Activated CD4-positive, CD25-positive, alpha-beta regulatory T cell (primary cell): Measurements from ENCODE around the gene LSM10.

Experiments used
- DNase-seq, 4 experiments: peaks; one replicate each; lab custom pipeline; 2025; lab: John Stamatoyannopoulos, UW

Gene LSM10

DNA sequence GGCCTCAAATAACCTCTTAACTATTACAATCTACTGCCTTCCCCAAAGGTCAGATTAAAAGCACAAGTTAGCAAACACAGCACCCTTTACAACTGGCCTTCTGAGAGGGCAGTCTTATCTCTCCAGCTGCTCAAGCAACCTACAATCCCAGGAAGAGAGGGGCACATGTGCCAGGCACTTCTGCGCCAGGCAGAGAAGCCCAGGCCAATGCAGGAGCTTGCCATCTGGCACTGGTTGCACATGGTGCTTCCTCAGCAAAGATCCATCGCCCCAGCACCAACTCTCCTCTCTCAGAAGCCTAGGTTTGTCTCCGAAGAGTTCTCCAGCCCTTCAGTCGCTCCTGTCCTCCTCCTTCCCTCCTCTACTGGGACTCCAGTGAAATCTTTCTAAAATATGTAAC lies 14.5 kb downstream of the LSM10 start:
- no peak for DNase-seq

DNA sequence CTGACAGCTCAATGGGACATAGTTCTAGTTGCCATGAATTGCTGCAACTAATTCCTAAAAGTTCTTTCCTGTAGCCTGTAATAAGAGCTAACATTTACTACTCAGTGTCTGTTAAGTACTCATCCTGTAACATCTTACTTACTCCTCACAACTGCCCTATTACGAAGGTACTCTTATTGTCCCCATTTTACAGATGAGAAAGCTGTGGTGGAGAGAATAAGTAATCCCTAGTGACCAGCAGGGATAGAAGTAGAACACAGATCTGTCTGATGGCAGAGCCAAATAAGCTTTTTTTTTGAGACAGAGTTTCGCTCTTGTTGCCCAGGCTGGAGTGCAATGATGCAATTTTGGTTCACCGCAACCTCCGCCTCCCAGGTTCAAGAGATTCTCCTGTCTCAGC lies 15.0 kb downstream of the LSM10 start:
- no peak for DNase-seq

DNA sequence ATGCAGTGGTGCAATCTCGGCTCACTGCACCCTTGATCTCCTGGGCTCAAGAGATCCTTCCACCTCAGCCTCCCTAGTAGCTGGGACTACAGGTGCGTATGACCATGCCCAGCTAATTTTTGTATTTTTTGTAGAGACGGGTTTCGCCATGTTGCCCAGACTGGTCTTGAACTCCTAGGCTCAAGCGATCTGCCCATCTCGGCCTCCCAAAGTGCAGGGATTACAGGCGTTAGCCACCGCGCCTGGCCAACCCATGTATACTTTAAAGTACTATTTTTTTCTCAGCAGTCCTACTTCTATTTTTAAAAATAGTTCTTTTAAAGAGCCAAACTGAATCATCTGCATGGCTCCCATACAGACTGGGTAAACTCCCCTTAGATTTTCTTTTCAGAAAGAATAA lies 15.5 kb downstream of the LSM10 start:
- DNase-seq = no peak

DNA sequence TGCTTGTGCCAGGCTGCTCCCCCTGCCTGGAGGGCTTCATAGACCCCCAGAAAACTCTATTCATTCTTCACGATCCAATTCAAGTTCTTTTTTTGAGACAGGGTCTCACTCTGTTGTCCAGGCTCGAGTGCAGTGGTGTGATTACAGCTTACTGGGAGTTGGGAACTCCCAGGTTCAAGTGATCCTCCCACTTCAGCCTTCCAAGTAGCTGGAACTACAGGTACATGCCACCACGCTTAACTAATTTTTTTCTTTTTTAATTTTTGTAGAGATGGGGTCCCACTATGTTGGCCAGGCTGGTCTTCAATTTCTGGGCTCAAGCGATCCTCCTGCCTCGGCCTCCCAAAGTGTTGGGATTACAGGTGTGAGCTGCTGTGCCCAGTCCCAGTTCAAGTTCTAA lies 16.3 kb downstream of the LSM10 start:
- DNase-seq = no peak

DNA sequence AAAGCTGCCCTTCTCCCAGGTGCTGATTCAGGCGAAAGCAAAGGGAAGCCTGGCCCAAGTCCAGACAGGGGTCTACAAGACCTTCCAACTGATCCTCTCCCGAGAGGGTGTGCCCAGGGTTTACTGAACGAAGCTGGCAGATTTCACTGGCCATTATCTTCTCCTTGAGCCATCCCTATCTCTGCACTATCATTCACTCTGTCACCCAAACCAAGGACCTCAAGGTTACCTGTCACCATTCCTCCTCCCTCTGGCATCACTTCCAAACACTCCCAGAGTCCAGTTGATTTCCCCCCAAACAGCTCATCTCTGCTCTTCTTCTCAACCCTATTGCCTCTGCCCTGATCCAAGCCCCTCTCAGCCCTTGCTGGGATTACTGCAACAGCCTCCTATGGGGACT lies 16.9 kb downstream of the LSM10 start:
- DNase-seq = no peak

DNA sequence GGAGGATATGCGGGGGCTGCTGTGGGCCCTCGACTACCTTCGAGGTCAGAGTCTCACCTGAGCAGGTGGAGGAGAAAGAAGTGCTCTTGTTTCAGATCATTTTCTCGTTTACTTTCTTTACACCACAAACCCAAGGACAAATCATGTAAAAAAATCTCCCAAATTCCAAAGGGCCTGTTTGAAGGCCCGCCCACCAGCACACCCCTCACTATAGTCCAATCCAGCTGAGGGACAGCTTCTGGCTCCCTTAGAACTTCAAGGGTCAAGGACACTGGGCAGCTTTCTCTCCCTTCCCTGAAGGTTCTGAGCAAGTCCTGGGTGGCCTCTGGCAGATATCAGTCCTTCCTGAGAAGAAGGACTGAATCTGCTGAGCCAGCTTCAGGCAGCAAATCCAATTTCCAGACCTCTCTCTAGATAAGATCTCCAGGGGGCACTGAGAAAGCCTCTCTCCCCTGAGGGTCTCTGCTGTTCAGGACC lies 17.5 kb downstream of the LSM10 start:
- no peak for DNase-seq

DNA sequence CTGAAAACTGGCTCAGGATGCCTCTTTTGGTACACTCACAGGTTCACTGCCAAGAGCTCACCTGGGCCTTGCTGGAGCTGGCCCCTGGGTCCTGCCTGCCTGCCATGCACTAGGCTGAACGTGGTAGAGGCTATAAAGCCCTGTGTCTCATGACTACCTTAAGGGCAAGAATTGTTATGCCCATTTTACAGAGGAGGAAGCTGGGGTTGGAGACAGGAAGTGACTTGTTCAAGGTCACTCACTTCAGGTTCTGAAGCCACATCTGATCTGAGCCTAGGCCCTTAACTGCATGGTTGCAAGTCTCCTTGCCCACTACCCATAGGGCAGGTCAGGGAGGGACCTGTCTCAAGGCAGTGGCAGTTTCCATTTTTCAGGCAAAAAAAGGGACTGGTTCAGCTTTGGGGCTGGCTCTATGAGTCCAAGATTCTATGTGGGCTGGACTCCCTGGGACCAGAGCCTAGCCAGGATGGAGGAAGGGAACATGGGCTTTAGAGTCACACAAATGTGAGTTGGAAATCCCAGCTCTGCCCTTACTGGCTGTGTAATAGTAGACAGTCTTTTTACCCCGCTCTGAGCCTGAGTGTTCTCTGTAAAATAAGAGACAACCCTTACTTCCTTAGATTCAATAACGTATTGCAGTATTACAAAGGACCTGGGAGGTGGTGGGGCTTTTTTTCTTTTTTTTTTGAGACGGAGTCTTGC lies 19.8 kb downstream of the LSM10 start:
- DNase-seq = no peak

DNA sequence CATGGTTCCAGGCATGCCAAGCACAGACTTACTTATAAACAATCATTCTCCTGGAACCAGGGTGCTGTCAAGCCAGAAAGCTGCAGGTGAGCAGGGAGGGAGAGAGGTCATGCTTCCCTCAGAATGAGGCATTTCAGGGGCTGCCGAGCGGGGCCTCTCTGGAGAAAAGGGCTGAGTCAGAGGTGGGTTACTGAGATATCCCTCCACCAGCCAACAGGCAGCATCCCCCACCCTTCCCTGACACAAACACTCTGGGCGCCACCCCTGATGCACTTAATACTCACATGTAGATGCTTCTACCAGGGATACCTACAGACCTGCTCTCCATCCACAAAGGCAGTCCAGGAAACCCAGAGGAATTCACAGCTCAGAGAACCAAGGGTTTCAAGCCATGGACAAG lies 25.1 kb downstream of the LSM10 start:
- DNase-seq = no peak

DNA sequence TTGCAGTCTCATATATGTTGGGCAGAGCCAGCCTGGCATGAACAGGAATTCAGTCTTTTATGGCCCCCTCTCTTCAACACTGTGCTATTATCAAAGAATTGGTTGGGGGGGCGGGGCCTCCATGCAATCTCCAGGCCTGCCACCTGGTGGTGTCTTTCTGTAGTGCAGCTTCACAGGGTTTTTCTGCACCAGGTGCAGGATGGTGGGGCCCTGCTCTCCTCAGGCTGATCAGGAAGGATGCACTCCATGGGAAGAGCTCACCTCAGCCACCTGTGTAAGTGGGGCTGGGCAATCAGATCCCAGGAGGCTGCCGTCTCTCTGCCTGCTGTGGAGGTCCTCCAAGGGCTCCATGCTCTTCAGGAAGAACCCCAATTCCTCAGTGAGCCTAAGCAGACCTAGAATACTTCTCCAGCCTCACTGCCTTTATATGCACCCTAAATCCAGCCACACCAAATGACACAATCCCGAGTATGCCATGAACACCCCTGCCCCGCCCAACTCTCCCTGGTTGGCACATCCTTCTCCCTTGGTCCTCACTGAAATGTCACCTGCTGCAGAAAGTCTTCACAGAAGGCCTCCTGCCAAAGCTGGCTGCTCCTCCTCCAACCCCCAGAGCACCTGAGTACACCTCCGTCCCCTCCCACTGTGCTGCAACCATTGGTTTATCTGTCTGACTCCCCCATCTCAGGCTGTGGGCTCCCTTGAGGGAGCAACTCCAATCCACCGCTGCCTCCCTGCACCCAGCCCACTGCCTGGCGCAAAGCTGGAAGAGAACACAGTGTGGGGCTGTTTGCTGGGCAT lies 28.4 kb downstream of the LSM10 start:
- peak; percentile 69 to 82 (median 76) for DNase-seq

DNA sequence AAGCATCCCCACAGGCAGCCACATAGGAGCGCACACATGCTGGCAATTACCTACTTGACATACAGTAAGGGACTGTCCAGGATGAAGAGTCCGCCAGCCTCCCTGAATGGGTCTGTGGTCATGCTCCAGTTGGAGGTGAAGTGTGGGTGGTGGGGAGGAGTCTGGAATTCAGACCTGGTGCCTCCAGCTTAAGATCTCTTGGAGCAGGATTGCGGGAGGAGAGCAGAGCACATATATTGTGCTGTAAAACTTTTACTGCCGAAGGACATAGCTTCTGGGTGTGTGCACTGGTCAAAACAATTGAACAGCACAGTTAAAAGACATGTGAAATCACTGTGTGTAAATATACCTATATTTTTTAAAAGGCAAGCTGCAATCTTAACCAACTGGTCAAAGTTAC lies 29.9 kb downstream of the LSM10 start:
- DNase-seq = no peak

DNA sequence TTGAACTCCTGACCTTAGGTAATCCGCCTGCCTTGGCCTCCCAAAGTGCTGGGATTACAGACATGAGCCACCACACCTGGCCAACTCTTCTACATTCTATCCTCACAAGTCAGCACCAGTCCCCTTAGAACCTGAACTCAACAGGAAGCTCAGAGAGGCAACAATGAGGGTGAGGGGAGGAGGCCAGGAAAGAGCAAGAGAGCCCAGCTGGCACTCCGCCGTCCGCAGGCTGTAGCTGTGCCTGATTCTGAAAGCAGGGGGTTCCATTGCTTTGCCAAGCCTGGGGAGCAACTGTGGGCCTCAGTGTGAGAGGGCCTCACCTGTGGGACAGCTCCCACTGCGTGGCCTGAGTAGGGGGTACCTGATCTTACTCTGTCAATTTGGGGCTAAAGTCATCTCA lies 30.6 kb downstream of the LSM10 start:
- DNase-seq = peak in 2 of 4 experiments; percentile 15 to 28

DNA sequence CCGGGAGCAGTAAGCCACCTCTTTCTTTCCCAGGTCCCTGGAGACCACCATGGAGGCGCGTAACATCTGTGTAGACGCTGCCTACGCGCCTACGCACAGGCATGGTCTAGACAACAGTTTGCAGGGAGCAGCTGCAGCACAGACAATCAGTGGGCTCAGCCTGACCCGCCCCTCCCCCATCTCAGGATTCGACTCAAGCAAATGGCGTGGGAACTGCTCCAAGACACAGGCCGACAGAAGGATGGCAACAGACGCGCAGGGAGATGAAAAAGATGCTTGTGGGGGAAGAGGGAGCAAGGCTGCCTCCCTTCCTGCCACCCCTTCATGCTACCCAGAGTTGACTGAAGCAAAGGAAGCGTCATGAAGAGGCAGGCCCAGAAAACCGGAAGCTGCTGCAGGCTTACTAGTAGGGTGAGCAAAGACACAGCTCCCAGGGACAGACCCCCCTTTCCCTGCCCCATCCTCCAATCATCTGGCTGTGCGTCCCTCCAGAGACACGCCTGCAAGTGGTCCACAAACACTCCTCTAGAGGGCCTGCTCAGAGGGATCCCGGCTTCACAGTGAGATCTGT lies 31.5 kb downstream of the LSM10 start:
- DNase-seq = peak in 2 of 4 experiments; percentile 24 to 39

DNA sequence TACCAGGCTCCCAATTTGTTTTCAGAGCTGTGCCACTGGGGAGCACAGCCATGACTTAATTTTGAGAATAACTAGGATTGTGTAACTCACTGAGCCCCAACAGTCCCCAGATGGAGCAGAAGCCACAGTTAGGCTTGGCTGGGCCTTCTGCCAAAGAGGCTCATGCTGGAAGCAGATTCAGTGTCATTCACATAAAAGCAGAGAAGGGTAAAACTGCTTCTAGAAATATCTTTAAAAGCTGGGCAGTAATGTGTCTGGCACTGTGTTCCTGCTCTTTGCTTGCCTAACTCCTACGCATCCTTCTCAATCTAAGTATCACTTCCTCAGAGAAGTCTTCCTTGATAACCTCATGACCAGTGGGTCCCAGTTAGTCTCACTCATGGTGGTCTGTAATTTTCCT lies 32.3 kb downstream of the LSM10 start:
- no peak for DNase-seq

DNA sequence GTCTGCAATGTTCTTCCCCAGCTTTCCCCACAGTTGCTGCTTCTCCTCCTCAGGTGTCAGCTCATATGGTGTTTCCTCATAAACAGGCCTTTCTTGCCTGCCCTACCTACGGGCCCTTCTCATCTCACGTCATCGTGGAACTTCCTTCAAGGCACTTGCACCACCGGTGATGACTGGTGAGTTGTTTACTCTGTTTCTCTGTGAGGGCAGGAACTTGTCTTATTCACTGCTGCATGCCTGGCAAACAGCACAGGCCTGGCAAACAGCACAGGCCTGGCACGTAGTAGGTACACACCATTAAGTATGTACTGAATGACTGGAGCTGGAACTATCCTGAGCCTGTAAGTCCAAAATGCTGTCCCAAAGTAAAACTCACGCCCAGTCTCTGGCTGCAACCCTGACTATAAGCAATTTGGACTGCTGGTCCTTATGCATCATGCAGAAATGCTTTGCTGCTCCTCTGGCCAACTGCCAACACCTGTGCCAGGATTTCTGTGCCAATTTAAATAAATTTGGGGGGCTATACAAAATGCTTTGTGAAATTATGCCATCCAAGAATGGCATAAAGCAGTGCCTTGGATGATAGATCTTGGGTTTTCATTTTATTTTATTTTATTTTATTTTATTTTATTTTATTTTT lies 37.7 kb downstream of the LSM10 start:
- peak in 2 of 4 experiments; percentile 9 to 17 for DNase-seq

DNA sequence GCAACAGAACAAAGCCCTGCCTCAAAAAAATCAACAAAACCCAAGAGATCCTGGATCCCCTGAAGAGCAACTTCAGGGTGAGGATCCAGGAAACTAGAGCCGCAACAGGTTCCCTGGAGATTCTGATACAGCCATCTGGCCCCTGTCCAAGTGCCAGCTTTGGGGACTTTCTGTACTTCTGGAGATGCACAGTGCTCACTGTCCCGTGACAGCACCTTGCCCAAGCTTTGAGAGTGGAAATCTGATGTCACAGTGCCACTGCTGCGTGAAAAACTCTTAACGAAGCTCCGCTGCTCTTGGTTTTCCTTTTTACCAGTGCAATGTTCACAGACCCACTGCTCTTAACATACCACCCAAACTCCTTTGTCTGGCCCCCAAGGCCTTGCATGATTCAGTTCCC lies 38.3 kb downstream of the LSM10 start:
- no peak for DNase-seq

DNA sequence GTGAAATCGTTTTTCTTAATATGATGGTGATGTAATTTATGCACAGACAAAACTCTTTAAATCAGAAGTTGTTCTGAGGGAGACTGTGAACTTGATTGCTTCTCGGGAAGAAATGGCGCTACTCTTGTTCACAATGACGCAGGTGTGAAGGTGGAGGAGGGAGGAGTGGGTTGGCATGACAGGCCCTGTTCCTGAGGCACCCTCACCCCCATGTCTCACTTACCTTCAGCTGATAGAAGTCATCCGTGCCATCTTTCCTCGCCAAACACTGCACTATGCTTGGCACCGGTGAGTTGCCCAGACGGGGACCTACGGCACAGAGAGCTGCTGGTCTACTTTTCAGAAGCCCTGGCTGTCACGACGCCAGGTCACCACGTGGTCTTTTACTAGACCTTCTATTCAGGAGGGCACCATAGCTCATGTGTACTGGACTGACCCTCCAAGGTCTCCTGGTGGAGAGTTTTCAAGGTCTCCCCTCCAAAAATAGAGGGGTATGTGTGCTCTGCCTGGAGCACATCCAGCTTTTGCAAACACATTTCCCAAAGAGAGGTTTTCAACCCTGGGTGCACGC lies 39.1 kb downstream of the LSM10 start:
- no peak for DNase-seq

DNA sequence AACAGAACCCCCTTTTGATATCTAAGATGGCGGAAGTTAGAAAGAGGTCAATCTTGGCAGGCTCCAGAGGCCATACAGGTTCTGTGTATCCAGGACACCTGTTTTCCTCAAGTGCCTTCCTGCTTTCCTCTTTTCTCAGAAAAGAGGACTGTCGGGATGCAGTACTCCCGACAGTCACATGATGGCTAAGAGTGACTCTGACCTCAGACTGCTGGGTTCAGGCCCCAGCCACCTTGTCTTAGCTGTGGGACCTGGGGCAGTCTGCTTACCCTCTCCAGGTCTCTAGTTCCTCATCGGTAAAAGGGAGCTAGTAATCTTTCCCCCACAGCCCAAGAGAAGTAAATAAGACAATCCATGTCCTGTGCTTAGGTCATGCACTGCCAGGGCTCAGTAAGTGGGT lies 41.9 kb downstream of the LSM10 start:
- no peak for DNase-seq

DNA sequence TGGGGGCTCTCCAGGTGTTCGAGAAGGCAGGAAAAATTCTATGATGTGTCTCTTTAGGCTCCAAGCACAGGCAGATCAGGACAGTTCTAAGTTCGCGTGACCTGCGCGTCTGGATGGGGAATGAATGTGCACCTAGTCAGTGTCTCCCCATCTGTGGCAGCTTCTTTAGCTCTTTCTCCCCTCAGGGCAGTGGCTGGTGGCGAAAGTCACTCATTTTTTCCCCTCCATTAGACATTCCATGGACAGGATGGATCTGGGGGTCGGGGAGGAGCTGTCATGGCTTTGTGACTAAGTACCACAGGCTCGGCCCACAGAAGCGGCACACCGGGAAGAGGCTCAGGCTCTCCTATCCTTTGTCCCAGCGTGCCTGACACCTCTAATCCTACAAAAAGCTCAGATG lies 43.2 kb downstream of the LSM10 start:
- no peak for DNase-seq

DNA sequence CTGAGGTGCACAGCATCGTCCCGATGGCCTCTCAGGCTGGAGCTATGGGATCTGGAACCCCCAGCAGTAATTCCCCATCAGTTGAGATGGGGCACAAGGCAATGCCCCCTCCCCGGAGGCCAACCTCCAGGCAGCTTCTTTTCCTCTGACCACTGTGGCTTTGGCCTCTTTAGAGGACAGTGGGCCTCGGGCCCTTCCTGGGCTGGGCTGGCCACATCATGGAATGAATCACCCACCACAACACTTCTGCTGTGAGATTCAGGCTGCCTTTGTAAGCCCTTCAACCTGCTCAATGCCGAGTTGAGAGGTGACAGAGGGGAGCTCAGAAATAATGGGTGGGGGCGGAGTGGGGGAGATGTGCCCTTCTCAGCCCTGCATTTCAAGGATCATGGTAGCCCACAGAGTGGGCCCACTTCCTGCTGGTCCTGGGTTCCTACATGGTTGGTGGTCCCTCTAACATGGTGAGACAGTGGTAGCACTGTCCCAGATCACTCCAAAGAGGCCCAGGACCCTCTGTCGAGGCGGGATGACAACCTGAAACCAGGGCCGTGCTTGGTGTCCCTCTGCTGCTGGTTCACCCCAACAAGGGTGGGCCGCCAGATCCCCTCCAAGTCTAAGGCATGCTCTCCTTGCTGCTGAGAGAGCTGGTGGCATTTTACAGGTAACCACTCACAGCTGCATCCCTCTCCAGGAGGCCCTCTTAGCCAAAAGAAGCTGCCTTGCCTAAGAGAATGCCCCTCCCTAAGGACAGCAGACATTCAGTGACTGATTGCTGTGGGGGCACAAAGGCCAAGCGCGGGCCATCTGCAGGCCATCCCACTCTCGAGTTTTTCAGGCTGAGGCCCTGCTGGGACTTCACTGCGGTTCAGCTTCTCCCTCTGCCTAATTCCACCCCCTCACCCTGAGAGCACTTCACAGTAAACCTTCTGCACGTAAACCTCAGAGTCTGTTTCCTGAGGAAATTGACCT lies 44.5 kb downstream of the LSM10 start:
- no peak for DNase-seq

DNA sequence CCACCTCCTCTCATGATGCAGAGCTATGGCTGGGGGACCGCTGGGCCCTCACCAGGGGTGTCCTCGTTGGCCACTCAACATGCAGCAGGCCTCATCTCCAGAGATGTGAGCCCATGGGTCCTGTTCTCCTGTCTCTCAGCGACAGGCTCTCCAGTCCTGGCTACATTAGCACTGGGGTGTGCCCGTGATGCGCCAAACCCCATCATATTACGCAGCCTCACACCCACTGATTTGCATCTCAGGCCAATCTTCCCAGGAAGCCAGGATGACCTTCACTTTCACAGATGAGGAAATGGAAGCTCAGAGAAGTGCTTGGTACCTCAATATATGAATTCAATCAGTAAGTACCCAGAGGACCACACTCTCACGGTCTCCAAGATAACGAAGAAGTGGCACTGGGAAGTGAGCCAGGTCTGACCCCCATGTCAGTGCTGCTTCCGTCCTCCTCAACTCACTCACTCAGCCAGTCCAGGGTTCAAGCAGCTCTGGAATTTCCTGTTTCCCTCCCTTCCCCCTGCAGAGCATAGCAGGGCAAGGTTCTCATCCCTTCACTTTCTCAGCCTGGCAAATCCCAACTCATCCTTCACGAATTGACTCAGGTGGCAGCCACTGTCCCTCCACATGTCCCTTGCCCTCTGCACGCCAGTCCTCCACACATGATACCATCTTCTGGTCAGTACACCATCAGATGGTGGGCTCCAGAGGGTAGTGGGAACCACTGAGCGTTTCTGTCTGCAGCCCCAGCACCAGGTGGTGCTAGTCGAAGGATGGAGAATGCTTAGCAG lies 45.4 kb downstream of the LSM10 start:
- DNase-seq = no peak
